BE2C (cell line): ENCODE results near the gene COL4A4.
"Not testable (repeated sequence)": the region's sequence is repeated elsewhere in the genome, so short reads cannot be mapped to it uniquely, and the experiment has no call there.

Experiments
- DNase-seq: peaks from one replicate; pipeline ENCODE4 v3.0.0-alpha.2; 2020
- H3K27me3 ChIP-seq: fragments of 250-450 bp; sonication (Bioruptor Pico); 2 replicates; pipeline ENCODE4 v1.5.1; 2020; ENCODE audit warnings: mild to moderate bottlenecking
- H3K36me3 ChIP-seq: fragments of 250-450 bp; sonication (Bioruptor Pico); 2 replicates; pipeline ENCODE4 v1.5.1; 2020; ENCODE audit warnings: mild to moderate bottlenecking
- H3K4me1 ChIP-seq: fragments of 250-450 bp; sonication (Bioruptor Pico); 2 replicates; pipeline ENCODE4 v1.5.1; 2020
- H3K4me3 ChIP-seq: 2 replicates; pipeline ENCODE4 v1.5.1; 2011; ENCODE audit warnings: low read depth, low read length
- H3K9me3 ChIP-seq: fragments of 250-450 bp; sonication (Bioruptor Pico); 2 replicates; pipeline ENCODE4 v1.5.1; 2020
- CTCF ChIP-seq: IDR thresholded peaks from 2 replicates; pipeline ENCODE4 v1.5.1; 2012; ENCODE audit warnings: mild to moderate bottlenecking, low read depth, low read length

The COL4A4 gene

GRCh38 chr2:227177592-227178336 is 13.8 kb upstream of the COL4A4 start:
- DNase-seq: no peak
- Histone ChIP-seq H3K27me3 (no peaks in the 10 kb centered on the region), H3K4me3 (no peak overlapping the region), H3K4me1 (no peaks in the 10 kb centered on the region), H3K36me3 (no peaks in the 10 kb centered on the region), H3K9me3 (no peaks in the 10 kb centered on the region)
- TF ChIP-seq CTCF: no peak

- H3K4me1 ChIP-seq, H3K36me3 ChIP-seq, H3K4me3 ChIP-seq, H3K27me3 ChIP-seq, H3K9me3 ChIP-seq, DNase-seq: not testable (repeated sequence)
These were observed 7.8 kb upstream of the COL4A4 start for GRCh38 chr2:227171779-227172178.

GRCh38 chr2:227164763-227165291 is 822 bp upstream of the COL4A4 start:
- H3K4me1 ChIP-seq: no peaks in the 10 kb centered on the region
- no peaks in the 10 kb centered on the region for H3K36me3 ChIP-seq
- no peak for DNase-seq
- H3K27me3 ChIP-seq: peaks cover 33% of the 10 kb centered on the region
- no peaks in the 10 kb centered on the region for H3K9me3 ChIP-seq
- no peak overlapping the region for H3K4me3 ChIP-seq
- no peak for TF ChIP-seq CTCF

- Histone ChIP-seq H3K36me3 (no peaks in the 10 kb centered on the region), H3K27me3 (peaks cover 33% of the 10 kb centered on the region), H3K9me3 (no peaks in the 10 kb centered on the region), H3K4me1 (no peaks in the 10 kb centered on the region), H3K4me3 (no peak overlapping the region)
- no peak for TF ChIP-seq CTCF
- DNase-seq: no peak
These were observed 464 bp downstream of the COL4A4 start for GRCh38 chr2:227163485-227163997.

GRCh38 chr2:227161947-227162346 is 2.1 kb downstream of the COL4A4 start:
- Histone ChIP-seq H3K4me3 (no peak overlapping the region), H3K9me3 (no peaks in the 10 kb centered on the region), H3K27me3 (peaks cover 29% of the 10 kb centered on the region), H3K36me3 (no peaks in the 10 kb centered on the region), H3K4me1 (no peaks in the 10 kb centered on the region)
- TF ChIP-seq CTCF: no peak
- no peak for DNase-seq

- Histone ChIP-seq H3K27me3 (peaks cover 25% of the 10 kb centered on the region), H3K4me3 (no peak overlapping the region), H3K4me1 (no peaks in the 10 kb centered on the region), H3K36me3 (no peaks in the 10 kb centered on the region), H3K9me3 (no peaks in the 10 kb centered on the region)
- no peak for DNase-seq
- no peak for TF ChIP-seq CTCF
These were observed 3.8 kb downstream of the COL4A4 start for GRCh38 chr2:227160164-227160563.
